GM06990 (cell line): ENCODE data around the gene BPIFB4.

Experiments
- DNase-seq: peaks from one replicate; pipeline ENCODE4 v3.0.0-alpha.2; 2011; ENCODE audit not compliant: insufficient read length; ENCODE audit errors: extremely low read depth
- H3K27me3 ChIP-seq: replicated peaks from 2 replicates; pipeline ENCODE4 v1.6.0; 2011; ENCODE audit warnings: low read length; ENCODE audit not compliant: control insufficient read depth, insufficient read depth
- H3K36me3 ChIP-seq: 2 replicates; pipeline ENCODE4 v1.5.1; 2011; ENCODE audit warnings: low read length; ENCODE audit not compliant: control insufficient read depth, insufficient read depth
- H3K4me3 ChIP-seq: replicated peaks from 2 replicates; pipeline ENCODE4 v1.5.1; 2011; ENCODE audit warnings: low read depth, mild to moderate bottlenecking, control low read depth, low read length
- TF ChIP-seq, protein P1 (sequence below): IDR thresholded peaks from 2 replicates; pipeline ENCODE4 v1.5.1; 2011; ENCODE audit warnings: low read length, control low read depth, mild to moderate bottlenecking, inconsistent platforms; ENCODE audit not compliant: insufficient read depth, poor library complexity, severe bottlenecking

Gene BPIFB4

DNA sequence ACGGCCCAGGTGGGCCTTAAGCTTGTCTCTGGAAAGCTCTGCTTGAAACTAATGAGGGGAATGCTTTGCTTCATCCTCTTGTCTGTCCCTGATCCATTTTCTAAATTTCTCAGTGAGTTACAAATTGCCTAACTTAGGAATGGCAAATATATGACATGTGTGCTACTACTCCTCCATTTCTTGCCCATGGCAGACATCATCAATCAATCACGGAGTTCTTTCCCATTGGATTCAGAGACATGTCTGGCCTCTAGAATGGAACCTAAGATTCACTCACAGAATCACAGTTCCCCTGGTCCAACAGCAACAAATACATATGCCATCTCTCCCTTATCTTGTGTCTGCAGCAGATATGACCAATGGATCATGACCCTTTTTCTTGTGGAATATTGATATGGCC lies 6.6 kb upstream of the BPIFB4 start:
- H3K27me3 ChIP-seq, result no peaks in the 10 kb centered on the region
- TF ChIP-seq, protein P1, sequence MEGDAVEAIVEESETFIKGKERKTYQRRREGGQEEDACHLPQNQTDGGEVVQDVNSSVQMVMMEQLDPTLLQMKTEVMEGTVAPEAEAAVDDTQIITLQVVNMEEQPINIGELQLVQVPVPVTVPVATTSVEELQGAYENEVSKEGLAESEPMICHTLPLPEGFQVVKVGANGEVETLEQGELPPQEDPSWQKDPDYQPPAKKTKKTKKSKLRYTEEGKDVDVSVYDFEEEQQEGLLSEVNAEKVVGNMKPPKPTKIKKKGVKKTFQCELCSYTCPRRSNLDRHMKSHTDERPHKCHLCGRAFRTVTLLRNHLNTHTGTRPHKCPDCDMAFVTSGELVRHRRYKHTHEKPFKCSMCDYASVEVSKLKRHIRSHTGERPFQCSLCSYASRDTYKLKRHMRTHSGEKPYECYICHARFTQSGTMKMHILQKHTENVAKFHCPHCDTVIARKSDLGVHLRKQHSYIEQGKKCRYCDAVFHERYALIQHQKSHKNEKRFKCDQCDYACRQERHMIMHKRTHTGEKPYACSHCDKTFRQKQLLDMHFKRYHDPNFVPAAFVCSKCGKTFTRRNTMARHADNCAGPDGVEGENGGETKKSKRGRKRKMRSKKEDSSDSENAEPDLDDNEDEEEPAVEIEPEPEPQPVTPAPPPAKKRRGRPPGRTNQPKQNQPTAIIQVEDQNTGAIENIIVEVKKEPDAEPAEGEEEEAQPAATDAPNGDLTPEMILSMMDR, result no peak
- no peaks in the 10 kb centered on the region for H3K36me3 ChIP-seq
- no peak overlapping the region for H3K4me3 ChIP-seq
- no peak for DNase-seq

DNA sequence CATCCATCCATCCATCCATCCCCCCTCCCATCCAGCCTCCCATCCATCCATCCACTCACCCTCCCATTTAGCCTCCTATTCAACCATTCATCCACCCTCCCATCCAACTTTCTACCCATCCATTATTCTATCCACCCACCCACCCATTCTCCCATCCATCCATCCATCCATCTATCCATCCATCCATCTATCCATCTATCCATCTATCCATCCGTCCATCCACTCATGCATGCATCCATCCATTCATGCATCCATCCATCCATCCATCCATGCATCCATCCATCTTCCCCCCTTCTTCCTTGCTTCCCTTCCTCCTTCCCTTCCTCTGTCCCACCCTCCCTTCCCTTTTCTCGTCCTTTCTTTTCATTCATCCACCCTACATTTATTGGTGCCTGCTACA lies 4.8 kb upstream of the BPIFB4 start:
- Histone ChIP-seq H3K36me3 (no peaks in the 10 kb centered on the region), H3K4me3 (no peak overlapping the region), H3K27me3 (no peaks in the 10 kb centered on the region)
- DNase-seq, result no peak
- TF ChIP-seq, protein P1, result no peak

DNA sequence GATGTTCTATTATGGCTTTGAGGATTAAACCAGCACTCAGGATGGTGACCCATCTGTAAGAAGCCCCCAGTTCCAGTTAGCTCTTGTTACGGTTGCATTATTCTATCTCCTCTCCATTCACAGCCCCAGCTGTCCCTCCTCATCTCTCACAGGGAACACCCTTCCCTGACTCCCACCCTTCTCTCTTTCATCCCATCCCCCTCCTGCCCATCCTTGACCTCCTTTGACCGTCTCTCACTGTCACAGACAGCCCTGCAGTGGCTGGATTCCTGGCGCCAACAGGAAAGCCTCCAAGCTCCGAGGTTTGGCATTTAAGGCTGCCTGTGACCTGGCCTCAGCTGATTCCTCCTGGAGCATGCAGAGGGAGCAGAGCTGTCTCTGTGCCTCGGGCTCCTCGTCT lies 4.2 kb upstream of the BPIFB4 start:
- DNase-seq, result no peak
- TF ChIP-seq, protein P1, result no peak
- no peak overlapping the region for H3K4me3 ChIP-seq
- H3K36me3 ChIP-seq, result no peaks in the 10 kb centered on the region
- no peaks in the 10 kb centered on the region for H3K27me3 ChIP-seq

DNA sequence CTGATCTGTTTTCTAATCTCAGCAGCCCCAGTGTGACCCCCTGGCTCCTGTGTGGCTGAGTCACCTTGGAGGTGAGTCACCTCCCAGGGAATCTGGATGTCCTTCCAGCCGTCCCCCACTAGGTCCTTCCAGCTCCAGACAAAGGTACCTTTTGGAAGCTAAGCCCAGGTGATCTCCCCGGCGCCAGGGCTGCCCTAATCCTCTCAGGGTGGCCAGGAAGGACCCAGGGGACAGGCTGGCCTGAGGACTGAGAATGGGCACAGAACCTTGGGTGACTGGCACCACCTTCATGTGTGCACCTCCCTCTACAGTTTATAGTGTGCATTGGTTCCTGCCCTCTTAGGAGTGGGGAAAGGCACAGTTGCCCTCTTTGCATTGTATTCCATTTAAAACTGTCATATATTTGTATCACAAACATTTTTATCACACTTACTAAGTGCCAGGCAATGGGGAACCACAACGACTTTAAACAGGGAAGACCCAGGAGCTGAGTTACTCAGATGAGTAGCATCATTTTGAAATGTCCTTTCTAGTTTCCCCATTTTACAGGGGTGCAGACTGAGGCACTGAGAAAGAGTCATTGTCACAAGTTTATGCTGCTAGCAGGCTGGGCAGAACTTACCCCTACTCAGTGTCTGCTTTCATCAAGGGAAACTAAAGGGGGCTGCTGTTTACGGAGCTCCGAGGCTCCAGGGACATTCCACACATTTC lies 2.6 kb upstream of the BPIFB4 start:
- no peak for DNase-seq
- Histone ChIP-seq H3K27me3 (no peaks in the 10 kb centered on the region), H3K36me3 (no peaks in the 10 kb centered on the region), H3K4me3 (no peak overlapping the region)
- TF ChIP-seq, protein P1, result peak; percentile 37

DNA sequence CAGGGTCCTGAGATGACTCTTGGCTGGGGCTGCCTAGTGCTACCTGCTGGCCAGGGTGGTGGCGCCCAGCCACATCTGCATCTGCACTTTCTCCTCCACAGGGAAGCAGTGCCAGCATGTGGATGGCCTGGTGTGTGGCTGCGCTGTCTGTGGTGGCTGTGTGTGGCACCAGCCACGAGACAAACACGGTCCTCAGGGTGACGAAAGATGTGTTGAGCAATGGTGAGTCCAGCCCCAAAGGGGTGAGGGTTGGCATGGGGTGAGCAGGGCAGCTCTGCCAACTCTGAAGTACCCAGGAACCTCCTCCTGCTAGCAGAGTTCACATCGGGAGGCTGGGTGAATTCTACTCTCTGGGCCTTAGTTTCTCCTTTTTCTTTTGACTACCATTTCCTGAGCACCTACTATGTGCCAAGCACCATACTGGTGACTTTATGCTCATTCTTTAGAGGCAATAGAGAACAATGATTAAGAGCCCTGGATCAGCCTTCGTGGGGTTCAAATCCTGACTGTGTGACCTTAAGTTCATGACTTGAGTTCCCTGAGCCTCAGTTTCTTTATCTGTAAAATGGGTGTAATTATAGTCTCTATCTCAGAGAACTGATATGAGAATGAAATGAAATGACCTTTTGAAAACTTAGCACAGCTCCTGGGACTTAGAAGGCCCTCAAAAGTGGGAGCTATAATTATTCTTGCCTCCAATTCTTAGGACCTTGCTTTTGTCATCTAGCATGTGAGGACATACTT lies 2.1 kb downstream of the BPIFB4 start:
- Histone ChIP-seq H3K27me3 (no peaks in the 10 kb centered on the region; the same call in 1 of the 2 replicates), H3K36me3 (no peaks in the 10 kb centered on the region), H3K4me3 (no peak overlapping the region)
- DNase-seq, result no peak
- TF ChIP-seq, protein P1, result no peak

DNA sequence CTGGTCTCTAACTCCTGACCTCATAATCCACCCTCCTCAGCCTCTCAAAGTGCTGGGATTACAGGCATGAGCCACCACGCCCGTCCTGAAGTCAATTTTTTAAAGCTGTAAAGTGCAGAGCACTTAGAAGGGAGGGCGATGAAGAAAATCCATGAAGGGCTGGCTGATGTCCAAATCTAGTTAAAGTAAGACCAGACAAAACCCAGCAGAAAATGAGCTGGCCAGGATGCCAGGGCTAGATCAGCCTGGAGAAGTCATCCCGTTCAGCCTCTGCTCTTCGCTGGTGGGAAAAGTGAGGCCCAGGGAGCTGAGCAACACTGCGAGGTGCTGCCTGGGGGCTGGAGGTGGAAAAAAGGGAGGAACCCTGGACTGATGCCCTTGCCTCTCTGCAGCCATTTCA lies 3.1 kb downstream of the BPIFB4 start:
- no peak for DNase-seq
- TF ChIP-seq, protein P1, result no peak

More for the DNA sequence above, 3.1 kb downstream of the BPIFB4 start:
- Histone ChIP-seq H3K27me3 (no peaks in the 10 kb centered on the region; the same call in 1 of the 2 replicates), H3K36me3 (no peaks in the 10 kb centered on the region), H3K4me3 (no peak overlapping the region)
